KMS-11 (cell line): ENCODE results near the gene MAFB.

Experiments
- H2AFZ ChIP-seq: fragments of 200-600 bp; sonication (generic); 2 replicates; pipeline ENCODE4 v1.6.1; 2016; ENCODE audit warnings: antibody characterized with exemption, mixed run types, low read depth
- H3K27ac ChIP-seq: fragments of 200-600 bp; sonication (generic); 2 replicates; pipeline ENCODE4 v1.6.1; 2016; ENCODE audit warnings: mild to moderate bottlenecking, mixed run types
- H3K27me3 ChIP-seq: fragments of 200-600 bp; sonication (generic); 2 replicates; pipeline ENCODE4 v1.6.1; 2017; ENCODE audit warnings: mild to moderate bottlenecking, low read depth, mixed run types, moderate library complexity; ENCODE audit not compliant: insufficient read depth
- H3K36me3 ChIP-seq: fragments of 200-600 bp; sonication (generic); 2 replicates; pipeline ENCODE4 v1.6.1; 2017; ENCODE audit warnings: mild to moderate bottlenecking, mixed run types; ENCODE audit not compliant: insufficient read depth
- H3K4me1 ChIP-seq: fragments of 200-600 bp; sonication (generic); 2 replicates; pipeline ENCODE4 v1.6.1; 2016; ENCODE audit warnings: mild to moderate bottlenecking, low read depth, mixed run types; ENCODE audit not compliant: poor library complexity, severe bottlenecking
- H3K4me2 ChIP-seq: fragments of 200-600 bp; sonication (generic); 2 replicates; pipeline ENCODE4 v1.7.0; 2016; ENCODE audit warnings: mild to moderate bottlenecking, mixed run types
- H3K4me3 ChIP-seq: fragments of 200-600 bp; sonication (generic); IDR thresholded peaks from 2 replicates; pipeline ENCODE4 v1.6.1; 2017; ENCODE audit warnings: low read depth, low read length, mixed read lengths; ENCODE audit not compliant: insufficient read depth
- H3K79me2 ChIP-seq: fragments of 200-600 bp; sonication (generic); 2 replicates; pipeline ENCODE4 v1.6.1; 2016; ENCODE audit warnings: low read depth, mixed run types; ENCODE audit not compliant: insufficient read depth
- H3K9ac ChIP-seq: fragments of 200-600 bp; sonication (generic); 2 replicates; pipeline ENCODE4 v1.6.1; 2016; ENCODE audit warnings: mild to moderate bottlenecking, mixed run types
- H4K20me1 ChIP-seq: fragments of 200-600 bp; sonication (generic); 2 replicates; pipeline ENCODE4 v1.6.1; 2016; ENCODE audit warnings: mild to moderate bottlenecking, mixed run types; ENCODE audit not compliant: insufficient read depth
- CTCF ChIP-seq: fragments of 200-600 bp; sonication (generic); conservative IDR thresholded peaks from 2 replicates; pipeline ENCODE4 v1.6.1; 2017; ENCODE audit warnings: low read depth, mild to moderate bottlenecking, antibody characterized with exemption, low read length, moderate library complexity, mixed read lengths

The MAFB gene

GRCh38 chr20:40678286-40678875 lies 10.7 kb downstream of the MAFB start:
- Histone ChIP-seq H3K27me3 (no peaks in the 10 kb centered on the region), H2AFZ (no peak overlapping the region), H3K36me3 (no peaks in the 10 kb centered on the region), H3K27ac (no peak overlapping the region), H3K79me2 (no peaks in the 10 kb centered on the region), H3K4me2 (no peak overlapping the region), H3K4me1 (no peaks in the 10 kb centered on the region), H3K9ac (no peak overlapping the region), H3K4me3 (no peak overlapping the region), H4K20me1 (no peaks in the 10 kb centered on the region)
- no peak for TF ChIP-seq CTCF

GRCh38 chr20:40677343-40677924 lies 11.6 kb downstream of the MAFB start:
- Histone ChIP-seq H3K27ac (no peak overlapping the region), H3K27me3 (no peaks in the 10 kb centered on the region), H3K4me2 (no peak overlapping the region), H4K20me1 (no peaks in the 10 kb centered on the region), H3K4me1 (no peaks in the 10 kb centered on the region), H3K36me3 (no peaks in the 10 kb centered on the region), H3K4me3 (no peak overlapping the region), H3K79me2 (no peaks in the 10 kb centered on the region), H2AFZ (no peak overlapping the region), H3K9ac (no peak overlapping the region)
- TF ChIP-seq CTCF, result no peak

GRCh38 chr20:40676491-40677269 lies 12.4 kb downstream of the MAFB start:
- Histone ChIP-seq H3K9ac (no peak overlapping the region), H4K20me1 (no peaks in the 10 kb centered on the region), H3K27me3 (no peaks in the 10 kb centered on the region), H2AFZ (no peak overlapping the region), H3K36me3 (no peaks in the 10 kb centered on the region), H3K4me1 (no peaks in the 10 kb centered on the region), H3K27ac (no peak overlapping the region), H3K4me2 (no peak overlapping the region), H3K79me2 (no peaks in the 10 kb centered on the region), H3K4me3 (no peak overlapping the region)
- TF ChIP-seq CTCF, result no peak

- Histone ChIP-seq H3K27me3 (no peaks in the 10 kb centered on the region), H3K79me2 (no peaks in the 10 kb centered on the region), H3K27ac (no peak overlapping the region), H3K4me3 (no peak overlapping the region), H3K36me3 (no peaks in the 10 kb centered on the region), H3K4me2 (no peak overlapping the region), H3K9ac (no peak overlapping the region), H3K4me1 (no peaks in the 10 kb centered on the region), H4K20me1 (no peaks in the 10 kb centered on the region), H2AFZ (no peak overlapping the region)
- no peak for TF ChIP-seq CTCF
Measured at GRCh38 chr20:40675599-40676221, 13.3 kb downstream of the MAFB start.
